Ishikawa (cell line): ENCODE data around the gene NDST1.

Experiments
- CEBPB ChIP-seq: IDR thresholded peaks from 2 replicates; pipeline ENCODE4 v1.6.1; 2012
- EGR1 ChIP-seq: IDR thresholded peaks from 2 replicates; pipeline ENCODE4 v1.6.1; 2012
- FOXM1 ChIP-seq: IDR thresholded peaks from 2 replicates; pipeline ENCODE4 v1.6.1; 2012; ENCODE audit warnings: low read depth, borderline replicate concordance
- NFIC ChIP-seq: IDR thresholded peaks from 2 replicates; pipeline ENCODE4 v1.6.1; 2012
- RAD21 ChIP-seq: IDR thresholded peaks from 2 replicates; pipeline ENCODE4 v1.6.1; 2012; ENCODE audit warnings: low read depth
- TAF1 ChIP-seq: IDR thresholded peaks from 2 replicates; pipeline ENCODE4 v1.6.1; 2012; ENCODE audit warnings: low read depth, mild to moderate bottlenecking
- TCF12 ChIP-seq: IDR thresholded peaks from 2 replicates; pipeline ENCODE4 v1.6.1; 2012; ENCODE audit warnings: low read depth
- TEAD4 ChIP-seq: IDR thresholded peaks from 2 replicates; pipeline ENCODE4 v1.6.1; 2012
- USF1 ChIP-seq: IDR thresholded peaks from 2 replicates; pipeline ENCODE4 v1.6.1; 2012
- YY1 ChIP-seq: IDR thresholded peaks from 2 replicates; pipeline ENCODE4 v1.6.1; 2012; ENCODE audit warnings: low read depth
- ZBTB7A ChIP-seq: IDR thresholded peaks from 2 replicates; pipeline ENCODE4 v1.6.1; 2012; ENCODE audit warnings: low read depth
- TF ChIP-seq, protein P1 (sequence below): IDR thresholded peaks from 2 replicates; pipeline ENCODE4 v1.6.1; 2012; ENCODE audit warnings: low read depth, mild to moderate bottlenecking
- TF ChIP-seq, protein P2 (sequence below): IDR thresholded peaks from 2 replicates; pipeline ENCODE4 v1.6.1; 2012

DNA sequence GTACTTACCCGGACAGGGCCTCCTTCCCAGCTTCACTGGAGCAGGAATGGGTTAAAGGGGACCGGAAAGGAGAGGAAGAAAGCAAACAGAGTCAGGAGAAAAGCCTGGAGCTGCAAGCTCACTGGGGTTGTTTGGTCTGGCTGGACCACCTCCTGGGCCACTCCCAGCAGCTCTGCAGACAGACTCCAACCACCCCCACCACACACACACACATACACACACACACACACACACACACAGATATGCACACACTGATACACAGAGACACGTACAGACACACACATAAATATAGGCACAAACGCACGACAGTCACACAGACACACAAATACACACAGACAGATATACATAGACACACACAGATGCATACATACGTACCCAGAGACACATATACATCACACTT lies 97.6 kb downstream of the NDST1 start:
- TF ChIP-seq TAF1 (no peak), USF1 (no peak), RAD21 (no peak), NFIC (no peak), ZBTB7A (no peak), TCF12 (no peak), EGR1 (no peak), CEBPB (no peak), TEAD4 (no peak), YY1 (no peak), FOXM1 (no peak)
- TF ChIP-seq, protein P1, sequence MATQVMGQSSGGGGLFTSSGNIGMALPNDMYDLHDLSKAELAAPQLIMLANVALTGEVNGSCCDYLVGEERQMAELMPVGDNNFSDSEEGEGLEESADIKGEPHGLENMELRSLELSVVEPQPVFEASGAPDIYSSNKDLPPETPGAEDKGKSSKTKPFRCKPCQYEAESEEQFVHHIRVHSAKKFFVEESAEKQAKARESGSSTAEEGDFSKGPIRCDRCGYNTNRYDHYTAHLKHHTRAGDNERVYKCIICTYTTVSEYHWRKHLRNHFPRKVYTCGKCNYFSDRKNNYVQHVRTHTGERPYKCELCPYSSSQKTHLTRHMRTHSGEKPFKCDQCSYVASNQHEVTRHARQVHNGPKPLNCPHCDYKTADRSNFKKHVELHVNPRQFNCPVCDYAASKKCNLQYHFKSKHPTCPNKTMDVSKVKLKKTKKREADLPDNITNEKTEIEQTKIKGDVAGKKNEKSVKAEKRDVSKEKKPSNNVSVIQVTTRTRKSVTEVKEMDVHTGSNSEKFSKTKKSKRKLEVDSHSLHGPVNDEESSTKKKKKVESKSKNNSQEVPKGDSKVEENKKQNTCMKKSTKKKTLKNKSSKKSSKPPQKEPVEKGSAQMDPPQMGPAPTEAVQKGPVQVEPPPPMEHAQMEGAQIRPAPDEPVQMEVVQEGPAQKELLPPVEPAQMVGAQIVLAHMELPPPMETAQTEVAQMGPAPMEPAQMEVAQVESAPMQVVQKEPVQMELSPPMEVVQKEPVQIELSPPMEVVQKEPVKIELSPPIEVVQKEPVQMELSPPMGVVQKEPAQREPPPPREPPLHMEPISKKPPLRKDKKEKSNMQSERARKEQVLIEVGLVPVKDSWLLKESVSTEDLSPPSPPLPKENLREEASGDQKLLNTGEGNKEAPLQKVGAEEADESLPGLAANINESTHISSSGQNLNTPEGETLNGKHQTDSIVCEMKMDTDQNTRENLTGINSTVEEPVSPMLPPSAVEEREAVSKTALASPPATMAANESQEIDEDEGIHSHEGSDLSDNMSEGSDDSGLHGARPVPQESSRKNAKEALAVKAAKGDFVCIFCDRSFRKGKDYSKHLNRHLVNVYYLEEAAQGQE = no peak
- TF ChIP-seq, protein P2, sequence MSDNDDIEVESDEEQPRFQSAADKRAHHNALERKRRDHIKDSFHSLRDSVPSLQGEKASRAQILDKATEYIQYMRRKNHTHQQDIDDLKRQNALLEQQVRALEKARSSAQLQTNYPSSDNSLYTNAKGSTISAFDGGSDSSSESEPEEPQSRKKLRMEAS = no peak
